HG02798 (cell line): ENCODE measurements around the gene HCN3.

Source experiments
- ATAC-seq: cut with Tn5 transposase; IDR thresholded peaks from one replicate; pipeline ENCODE4 v1.9.1; 2021; ENCODE audit warnings: mild to moderate bottlenecking; ENCODE audit not compliant: unreplicated experiment, poor library complexity

Gene HCN3

GRCh38 chr1:155307247-155307740 is 30.0 kb downstream of the HCN3 start:
- ATAC-seq: no peak

DNA sequence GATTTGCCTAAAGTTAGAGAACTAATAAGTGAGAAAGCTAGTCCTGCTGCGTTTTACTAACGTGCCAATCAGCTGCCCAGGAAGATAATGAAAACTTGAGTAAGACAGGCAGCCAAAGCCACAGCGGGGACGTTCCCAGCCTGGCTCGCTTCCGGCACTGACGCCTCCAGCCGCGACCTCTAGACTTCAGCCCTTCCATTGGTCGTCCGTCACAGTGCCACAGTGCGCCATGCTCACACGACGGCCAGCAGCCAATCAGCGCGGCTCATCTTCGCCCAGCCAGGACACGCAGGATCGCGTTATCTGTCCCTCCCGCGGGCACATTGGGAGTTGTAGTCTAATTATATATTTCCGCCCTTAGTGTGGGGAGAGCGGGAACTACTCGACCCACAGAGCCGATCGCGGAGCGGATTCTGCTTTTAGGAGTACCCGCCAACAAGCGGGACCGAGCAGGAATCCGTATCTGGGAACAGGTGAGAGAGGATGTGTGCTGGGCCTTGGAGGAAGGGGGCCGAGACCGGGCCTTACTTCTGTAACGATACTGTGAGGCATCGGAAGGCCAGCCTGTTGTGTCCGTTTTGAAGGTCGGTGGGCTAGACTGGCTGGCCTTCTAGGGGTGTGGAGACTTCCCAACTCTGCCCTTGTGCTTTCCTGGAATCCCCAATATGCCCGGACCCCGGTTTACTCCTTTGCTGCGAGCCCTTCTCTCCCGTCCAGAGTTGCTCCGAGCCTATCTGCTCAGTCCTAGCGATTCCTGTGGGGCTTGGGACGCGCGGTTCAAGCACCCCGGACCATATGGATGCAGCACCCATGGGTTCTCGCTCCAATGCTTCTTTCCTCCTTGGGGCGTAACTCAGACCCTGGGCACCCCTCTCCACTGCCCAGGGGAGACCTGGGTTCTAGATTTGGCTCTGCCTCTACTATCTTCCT is 31.5 kb downstream of the HCN3 start, which contains the start of gene FDPS:
Gene FDPS (plus strand): TSS at position 374 of the 930 bp plus-strand sequence. CDS start 924 bp downstream, outside the sequence.
- ATAC-seq: peak; percentile 97

DNA sequence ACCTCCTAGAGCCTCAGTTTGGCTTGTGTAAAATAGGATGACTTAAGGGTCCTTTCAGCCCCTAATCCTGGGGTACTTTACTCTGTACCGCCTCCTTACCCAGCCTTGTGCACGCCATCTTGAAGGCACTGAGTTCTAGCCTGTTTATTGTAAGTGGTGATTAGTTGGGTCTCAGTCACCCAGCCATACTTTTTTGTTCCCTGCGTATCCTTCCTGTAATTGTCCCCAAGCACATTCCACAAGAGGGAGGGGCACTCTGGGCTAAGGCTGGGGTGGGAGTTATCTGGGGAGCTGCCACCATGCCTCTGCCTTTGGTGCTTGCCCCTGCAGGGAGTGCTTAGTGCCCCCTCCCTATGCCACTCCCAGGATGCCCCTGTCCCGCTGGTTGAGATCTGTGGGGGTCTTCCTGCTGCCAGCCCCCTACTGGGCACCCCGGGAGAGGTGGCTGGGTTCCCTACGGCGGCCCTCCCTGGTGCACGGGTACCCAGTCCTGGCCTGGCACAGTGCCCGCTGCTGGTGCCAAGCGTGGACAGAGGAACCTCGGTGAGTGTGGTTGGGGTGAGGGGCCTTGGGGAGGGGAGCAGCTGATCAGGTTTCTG is 32.3 kb downstream of the HCN3 start:
- no peak for ATAC-seq

- no peak for ATAC-seq
Observed at GRCh38 chr1:155313261-155313660, 36.0 kb downstream of the HCN3 start.

DNA sequence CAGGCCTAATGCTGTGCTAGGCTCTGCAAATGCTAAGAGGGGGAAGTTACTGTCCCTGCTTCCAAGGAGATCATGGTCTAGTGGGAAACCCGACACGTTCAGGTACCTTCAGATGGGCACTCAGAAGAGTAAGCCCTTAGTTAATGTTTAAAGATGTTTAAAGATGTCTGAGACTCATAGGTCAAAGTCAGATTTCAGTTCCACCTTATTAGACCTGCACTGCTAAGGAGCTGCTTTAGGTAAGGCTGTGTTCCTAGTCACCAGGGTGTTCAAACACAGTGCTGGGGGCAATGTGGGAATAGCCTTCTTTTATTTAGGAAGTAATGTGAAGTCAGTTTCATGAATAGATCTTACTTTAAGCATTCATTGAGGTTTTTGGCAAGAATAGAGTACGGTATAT is 39.7 kb downstream of the HCN3 start:
- ATAC-seq: no peak

- ATAC-seq: no peak
Observed at GRCh38 chr1:155318082-155318481, 40.8 kb downstream of the HCN3 start.

GRCh38 chr1:155319536-155319935 is 42.3 kb downstream of the HCN3 start:
- ATAC-seq: no peak

- ATAC-seq: no peak
Observed at GRCh38 chr1:155320252-155320651, 43.0 kb downstream of the HCN3 start.

- no peak for ATAC-seq
Observed at GRCh38 chr1:155320661-155321617, 43.7 kb downstream of the HCN3 start, which contains the start of gene RUSC1. Gene RUSC1, plus strand, starts transcription at chr1:155320894. Its CDS starts 880 bp downstream, at chr1:155321774.

- no peak for ATAC-seq
Observed at GRCh38 chr1:155321639-155322503, 44.6 kb downstream of the HCN3 start.

- no peak for ATAC-seq
Observed at GRCh38 chr1:155322571-155322952, 45.3 kb downstream of the HCN3 start.

DNA sequence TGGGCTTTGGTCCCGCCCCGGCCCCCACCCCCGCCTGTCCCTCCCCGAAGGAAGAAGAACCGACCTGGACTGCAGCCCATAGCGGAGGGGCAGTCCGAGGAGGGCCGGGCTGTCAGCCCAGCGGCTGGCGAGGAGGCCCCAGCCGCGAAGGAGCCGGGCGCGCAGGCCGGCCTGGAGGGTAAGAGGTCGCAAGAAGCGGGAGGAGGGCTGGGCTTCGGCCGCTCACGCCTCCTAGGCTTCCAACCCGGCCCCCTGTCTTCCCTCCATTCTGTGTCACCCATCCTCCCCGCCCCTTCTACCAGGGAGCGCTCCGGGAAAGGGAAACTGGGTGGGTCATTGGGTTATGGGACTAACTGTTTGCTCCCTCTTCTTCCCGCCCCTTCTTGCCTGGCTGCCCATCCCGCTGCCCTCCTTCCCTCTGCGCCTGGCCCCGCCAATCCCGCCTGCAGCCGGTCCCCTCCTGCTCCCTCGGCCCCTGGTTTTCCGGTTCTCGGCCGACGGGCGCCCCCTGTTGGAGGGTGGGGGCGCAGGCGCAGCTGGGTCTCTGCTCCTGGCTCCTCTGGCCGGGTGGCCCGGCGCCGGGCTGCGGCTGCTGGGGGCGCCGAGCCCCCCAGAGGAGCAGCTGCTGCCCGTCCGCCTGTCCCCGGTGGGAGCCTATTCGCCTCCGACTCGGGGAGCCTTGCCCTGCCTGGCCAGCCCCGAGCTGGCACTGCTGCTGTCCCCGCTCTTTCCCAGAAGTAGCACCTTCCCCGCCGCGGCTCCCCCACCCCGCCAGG is 45.9 kb downstream of the HCN3 start:
- peak; percentile 57 for ATAC-seq

DNA sequence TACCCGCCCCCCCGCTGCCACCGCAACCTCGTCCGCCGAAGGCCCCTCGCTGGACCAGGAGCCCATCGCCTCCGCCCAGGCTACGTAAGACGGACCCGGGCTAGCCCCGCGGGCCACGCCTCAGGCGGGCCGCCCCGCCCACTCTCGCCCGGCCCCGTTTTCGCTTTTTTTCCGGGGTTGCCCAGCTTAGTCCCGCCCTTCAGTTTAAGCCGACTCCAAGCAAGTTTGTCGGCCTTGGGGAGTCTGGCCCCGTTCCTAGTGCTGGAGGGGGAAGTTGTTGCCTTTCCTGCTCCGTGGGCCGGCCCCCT is 46.4 kb downstream of the HCN3 start:
- peak; percentile 47 for ATAC-seq

GRCh38 chr1:155324037-155324716 is 46.9 kb downstream of the HCN3 start:
- peak; percentile 66 for ATAC-seq

DNA sequence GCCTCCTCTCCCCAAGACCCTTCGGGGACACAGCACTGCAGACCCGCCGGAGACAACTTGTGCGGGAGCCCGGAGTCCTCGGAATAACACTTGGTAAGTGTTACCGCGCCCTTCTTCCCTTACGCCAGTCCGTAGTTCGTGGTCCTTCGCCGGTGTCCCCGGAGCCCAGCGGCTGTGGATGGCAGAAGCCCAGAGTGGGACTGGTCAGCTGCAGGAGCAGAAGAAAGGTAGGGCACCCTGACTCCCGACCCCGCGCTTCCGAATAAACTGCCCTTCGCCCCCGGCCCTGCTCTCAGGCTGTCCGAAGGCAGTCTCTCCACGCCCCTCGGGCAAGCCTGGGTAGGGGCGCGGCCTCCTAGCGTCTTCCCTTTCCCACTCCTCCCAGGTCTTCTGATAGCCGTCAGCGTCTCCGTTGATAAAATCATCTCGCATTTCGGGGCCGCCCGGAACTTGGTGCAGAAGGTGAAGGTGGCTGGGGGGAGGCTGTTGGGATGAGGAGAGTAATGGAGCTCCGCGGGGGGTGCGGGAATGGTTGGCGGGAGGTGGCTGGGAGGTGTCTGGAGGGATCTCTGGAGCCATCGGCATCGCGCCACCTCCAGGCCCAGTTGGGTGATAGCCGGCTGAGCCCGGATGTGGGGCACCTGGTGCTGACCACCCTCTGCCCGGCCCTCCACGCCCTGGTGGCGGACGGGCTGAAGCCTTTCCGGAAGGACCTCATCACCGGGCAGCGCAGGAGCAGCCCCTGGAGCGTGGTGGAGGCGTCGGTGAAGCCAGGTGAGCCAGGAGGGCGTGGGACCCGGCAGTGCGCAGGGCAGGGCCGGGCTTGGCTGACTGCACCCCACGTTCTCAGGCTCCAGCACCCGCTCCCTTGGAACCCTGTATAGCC is 47.7 kb downstream of the HCN3 start:
- ATAC-seq: no peak

DNA sequence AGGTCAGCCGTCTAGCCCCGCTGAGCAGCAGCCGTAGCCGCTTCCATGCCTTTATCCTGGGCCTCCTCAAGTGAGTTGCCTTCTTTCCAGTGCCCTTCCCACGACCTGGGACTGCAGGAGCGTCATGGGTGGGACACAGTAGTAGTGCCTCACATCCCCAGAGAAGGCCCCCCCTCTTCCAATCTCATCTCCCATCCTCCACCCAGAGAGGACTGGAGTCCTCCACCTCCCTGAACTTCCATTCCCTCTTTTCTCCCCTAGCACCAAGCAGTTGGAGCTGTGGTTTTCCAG is 48.3 kb downstream of the HCN3 start:
- no peak for ATAC-seq

GRCh38 chr1:155326020-155326526 is 48.8 kb downstream of the HCN3 start:
- ATAC-seq: no peak
